NCI-H1105 treated with DMSO at 0.1 percent for 48 hours (cell line): ENCODE results near the gene CLDN22.
"Not testable (repeated sequence)": the region's sequence is repeated elsewhere in the genome, so short reads cannot be mapped to it uniquely, and the experiment has no call there.

Experiments
- DNase-seq: peaks from one replicate; lab custom pipeline; 2025; lab: John Stamatoyannopoulos, UW

CLDN22 gene

DNA sequence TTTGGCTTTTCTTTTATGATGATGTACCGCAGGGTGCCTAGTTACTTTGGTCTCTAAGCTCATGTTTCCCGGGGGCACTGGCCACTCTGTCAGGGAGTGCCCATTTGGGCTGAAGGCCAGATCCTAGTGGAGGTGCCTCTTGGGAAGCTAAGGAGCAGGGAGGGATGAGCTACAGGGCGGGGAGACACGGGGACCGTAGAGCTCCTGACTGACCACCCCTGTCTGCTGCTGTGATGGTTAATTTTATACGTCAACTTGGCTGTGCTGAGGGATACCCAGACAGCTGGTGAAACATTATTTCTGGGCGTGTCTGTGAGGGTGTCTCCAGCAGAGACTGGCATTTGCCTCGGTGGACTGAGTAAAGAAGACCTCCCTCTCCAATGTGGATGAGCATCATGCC lies 27.1 kb upstream of the CLDN22 start:
- no peak for DNase-seq

DNA sequence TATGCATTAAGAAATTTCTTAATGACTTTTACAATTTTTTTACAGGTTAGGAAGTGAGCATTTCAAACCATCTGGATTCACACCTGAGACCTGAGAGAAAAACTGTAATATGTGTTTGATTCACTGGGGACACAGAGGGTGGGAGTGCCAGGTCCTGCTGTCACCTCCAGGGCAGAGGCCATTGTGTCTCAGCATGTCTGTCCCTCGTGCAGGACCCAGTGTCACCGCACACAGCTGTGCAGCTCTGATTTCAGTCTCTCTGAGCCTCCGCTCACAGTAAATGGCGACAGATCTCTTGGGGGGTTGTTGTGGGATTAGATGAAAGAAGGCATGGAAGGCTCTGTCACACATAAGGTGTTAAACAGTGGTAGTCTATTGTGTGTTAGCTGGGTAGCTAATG lies 25.2 kb upstream of the CLDN22 start:
- DNase-seq = no peak

DNA sequence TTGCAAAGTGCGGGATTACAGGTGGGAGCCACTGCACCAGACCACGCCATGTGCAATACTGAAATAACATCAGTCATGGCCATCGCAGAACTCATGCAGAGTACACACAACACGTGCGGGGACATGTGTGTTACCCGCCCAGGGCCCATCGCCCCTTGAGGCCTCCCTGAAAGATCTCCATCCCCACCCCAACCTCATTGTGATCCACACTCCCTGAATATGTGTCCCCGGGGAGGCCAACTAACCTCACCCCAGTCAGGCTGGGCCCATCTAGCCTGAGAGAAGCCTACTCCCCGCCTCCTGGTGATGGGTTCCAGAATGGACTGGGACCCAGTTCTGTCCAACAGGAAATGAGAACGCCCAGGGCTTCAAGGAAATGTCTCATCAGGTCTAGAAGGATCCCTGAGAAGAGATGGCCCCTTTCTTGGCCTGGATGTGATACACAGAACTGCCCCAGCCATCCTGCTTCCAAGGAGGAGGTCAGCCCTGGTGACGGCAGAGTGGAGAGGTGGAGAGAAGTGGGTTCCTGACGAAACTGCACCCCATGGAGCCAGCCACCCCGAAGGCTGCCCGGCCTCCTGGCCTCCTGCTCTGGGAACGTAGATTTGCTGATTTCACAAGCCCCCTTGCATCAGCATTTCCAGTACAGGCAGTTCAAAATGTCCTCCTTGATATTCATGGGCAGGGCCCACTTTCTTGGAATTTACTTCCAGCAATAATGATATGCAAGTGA lies 24.6 kb upstream of the CLDN22 start:
- no peak for DNase-seq

DNA sequence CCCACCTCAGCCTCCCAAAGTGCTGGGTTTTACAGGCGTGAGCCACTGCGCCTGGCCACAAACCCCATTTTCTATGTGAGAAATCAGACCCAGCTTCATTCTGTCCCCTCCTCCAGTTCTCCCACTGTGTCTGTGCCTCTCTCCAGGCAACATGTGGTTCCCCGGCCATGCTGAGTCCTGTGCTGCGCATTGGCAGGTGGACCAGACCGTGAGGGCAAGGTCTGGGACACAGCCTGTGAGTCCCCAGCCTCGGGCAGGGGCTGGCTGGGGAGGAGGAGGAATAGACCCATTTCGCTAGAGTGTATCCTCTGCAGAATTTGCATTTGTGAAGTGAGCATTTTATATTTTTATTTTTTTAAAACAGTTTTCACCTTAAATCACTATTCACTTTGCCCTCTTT lies 23.7 kb upstream of the CLDN22 start:
- no peak for DNase-seq

DNA sequence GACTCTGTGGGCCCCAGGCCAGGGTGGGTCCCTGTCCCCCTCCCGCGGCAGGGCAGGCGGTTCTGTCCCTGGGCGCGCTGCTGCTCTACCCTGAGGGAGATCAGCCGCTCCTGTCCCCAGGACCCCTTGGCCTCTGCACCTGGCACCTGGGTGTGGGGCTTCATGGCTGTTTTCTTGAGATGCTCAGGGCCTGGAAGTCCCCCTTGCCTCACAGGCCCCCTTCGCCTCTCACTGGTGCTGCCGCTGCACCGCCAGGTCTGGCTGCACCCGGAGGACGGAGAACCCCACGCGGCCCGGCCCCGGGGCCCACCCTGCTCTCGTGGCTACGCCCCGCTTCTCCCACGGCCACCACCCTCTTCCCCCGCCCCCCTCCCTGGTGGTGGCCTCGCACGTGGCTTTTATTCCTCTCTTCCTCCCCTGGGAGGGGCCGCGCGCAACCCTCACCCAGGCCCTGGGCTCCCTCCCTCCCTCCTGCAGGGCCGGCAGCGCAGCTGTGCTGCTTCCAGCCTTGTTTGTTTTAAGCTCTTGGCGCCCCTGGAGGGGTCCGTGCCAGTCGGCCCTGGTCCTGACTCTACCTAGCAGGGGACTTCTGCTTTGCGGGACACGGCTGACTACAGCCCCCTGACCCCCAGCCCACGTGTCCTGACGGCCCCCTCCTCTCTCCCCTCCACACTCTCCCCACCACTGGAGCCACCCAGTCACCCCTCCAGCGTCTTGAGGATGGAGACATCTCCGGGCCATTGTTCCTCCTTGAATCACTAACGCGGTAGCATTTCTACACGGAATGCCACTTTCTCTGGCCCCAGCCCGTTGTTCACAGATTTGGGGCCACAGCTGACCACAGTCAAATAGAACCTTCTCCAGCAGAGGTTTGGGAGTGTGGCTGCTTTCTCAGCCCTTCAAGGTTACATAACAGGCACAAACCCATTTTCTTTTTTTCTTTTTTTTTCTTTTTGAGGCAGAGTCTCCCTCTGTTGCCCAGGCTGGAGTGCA lies 22.8 kb upstream of the CLDN22 start:
- no peak for DNase-seq

DNA sequence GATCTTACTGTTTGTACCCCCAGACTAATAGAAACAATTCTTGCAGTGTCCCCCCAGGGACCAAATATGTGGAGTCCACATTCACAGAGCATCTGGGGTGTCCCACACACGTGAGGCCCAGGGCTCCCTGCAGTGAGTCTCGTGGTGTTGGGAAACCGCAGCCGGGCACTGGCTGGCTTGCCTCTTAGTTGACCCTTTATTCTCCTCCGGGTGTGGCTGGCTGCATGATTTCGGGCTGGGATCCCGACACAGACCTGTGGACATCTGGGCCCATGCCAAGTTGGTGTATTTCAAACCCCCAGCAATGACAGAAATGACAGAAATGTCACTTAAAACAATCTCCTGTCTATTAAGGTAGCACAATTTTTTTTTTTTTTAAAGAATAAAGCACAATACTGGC lies 17.8 kb upstream of the CLDN22 start:
- no peak for DNase-seq

DNA sequence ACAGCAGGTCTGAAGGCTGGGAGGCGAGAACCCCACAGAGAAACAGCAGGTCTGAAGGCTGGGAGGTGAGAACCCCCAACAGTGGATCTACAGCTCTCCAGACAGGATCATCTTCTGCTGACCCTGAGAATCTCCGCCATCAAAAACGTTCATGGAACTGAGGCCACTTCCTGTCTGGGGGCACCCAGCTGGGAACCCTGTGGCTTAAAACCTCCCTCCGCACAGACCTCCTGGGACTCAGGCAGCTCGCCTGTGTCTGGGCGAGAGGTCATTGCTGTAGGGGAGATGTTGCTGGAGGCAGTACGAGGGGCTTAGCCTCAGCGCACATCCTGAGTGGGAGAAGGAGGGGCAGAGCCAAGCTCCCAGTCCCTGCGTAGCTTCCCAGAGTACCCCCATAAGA lies 17.3 kb upstream of the CLDN22 start:
- DNase-seq = no peak

DNA sequence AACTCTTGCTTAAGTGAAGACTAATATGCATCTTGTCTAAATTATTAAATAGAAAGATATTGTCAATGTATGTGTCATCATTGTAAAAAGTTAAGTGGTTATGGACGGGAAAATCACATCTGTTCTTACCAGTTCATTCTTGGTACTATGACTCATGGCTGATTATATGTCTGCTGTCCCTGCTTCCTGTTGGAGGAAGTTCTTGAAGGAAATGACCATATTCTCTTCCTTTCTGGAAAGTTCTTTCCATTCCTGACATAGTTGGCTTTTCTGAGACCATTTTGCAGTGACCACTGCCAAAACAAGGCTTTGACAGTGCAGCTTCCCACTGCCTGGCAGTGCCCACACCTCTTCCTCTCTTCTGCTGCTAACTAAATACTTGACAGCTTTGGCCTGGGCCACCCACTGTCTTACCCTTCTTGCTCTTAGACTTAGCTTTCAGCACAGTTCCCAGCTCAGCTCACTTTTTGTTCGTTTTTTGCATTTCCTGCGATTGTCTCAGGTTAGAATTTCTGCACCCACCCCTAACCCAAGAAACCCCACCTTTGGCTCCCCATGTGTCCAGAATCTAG lies 15.4 kb upstream of the CLDN22 start:
- DNase-seq = no peak

DNA sequence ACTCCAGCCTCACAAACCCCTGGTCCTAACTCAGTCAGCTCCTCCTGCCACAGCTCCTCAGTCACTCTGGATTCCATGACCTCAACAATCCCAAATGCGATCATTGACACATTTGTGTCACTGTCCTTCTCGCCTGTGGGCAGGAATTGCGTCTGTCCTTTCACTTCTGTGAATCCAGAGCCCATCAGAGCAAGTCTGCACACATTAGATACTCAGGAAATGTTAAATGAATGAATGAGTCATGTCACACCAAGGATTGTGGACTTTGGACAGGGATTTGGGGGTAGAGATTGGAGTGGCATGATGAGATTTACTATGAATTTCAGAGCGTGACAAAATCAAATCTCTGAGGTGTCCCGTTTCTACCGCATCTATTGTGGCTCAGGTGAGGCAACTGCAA lies 13.9 kb upstream of the CLDN22 start:
- DNase-seq = no peak

DNA sequence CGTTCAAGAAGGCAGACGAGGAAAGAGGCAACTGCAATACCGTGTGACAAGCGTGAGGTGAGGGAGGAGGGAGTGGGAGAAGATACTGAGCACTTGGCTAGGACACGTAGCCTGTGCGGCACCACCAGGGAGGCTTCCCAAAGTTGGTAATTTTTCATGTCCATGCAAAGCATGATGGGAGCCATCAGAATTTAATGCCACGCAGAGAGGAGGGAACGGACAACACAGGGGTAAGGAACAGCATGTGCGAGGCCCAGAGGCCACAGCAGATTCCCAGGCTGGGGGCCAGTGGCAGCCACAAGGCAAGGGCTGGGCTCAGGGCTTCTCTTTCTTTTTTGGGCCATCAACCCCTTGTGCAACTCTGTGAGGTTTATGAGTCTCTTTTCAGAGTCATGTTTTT lies 13.1 kb upstream of the CLDN22 start:
- no peak for DNase-seq

DNA sequence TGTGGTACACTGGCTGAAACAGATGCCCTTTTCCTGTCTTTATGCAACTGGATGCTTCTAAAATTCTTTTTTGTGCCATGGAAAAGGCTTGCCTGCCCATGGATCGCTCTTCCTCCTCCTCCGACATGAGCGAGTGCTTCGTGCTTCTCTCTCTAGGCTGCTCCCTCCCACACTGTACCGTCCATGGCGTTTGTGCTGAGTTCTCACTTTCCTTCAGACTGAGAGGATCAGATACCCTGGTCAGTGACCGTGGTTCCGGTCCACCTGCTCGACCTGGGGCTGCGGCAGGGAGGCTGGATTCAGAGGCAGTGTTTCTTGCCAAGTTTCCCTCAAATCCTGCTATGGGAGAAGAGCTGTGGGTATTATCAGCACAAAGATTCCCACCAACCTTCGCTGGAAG lies 12.4 kb upstream of the CLDN22 start:
- DNase-seq = no peak

DNA sequence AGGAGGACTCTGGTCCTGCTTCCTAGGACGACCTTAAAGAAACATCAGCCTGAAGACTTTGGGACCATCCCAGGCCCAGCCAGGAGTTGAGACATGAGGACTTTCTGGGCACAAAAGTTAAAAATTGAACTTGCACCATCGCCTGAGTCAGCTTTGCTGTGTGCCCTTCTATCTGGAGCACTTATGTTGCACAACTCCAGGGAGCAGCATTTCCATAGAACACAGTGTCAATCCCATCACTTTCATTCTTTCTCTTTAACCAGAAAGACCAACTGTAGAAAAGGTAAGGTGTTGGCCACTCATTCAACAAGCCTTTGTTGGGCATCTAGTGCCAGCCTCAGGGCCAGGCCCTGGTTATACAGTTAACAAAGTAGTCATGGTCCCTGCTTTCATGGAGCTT lies 10.8 kb upstream of the CLDN22 start:
- no peak for DNase-seq

DNA sequence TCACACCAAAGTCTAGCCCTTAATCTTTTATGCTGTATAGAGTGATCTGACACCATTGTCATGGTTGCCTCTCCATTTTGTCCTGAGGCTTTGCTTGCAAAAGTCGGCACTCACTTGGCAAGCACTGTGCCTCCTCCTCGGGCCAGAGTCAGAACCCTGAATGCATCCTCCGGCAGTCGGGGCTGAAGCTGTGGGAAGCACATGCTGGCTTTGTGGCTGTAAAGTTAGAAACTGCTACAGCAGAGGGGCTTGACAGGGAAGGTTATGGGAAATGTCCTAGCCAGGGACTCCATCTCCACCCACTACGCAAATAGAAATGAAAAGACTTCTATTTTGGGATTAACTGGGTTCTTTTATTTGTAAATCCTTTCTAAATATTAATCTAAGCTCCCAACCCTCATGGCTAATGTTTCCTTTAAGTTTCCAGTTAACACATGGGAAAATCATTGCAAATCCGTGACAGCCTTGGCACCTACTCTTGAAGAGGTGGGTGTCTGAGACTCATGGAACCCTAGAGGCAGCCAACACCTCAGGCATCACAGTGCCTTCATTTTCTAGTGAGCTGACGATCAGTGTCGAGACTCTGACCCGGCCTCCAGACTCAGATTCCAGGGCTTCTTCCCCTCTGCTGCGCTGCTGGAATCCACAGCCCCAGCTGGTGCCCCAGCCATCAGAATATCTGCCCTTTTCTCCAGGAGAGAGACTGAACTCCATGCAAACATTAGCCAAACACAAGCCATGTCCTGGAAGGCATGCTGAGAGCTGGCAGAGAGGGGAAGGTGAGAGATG lies 10.1 kb upstream of the CLDN22 start:
- DNase-seq = no peak

DNA sequence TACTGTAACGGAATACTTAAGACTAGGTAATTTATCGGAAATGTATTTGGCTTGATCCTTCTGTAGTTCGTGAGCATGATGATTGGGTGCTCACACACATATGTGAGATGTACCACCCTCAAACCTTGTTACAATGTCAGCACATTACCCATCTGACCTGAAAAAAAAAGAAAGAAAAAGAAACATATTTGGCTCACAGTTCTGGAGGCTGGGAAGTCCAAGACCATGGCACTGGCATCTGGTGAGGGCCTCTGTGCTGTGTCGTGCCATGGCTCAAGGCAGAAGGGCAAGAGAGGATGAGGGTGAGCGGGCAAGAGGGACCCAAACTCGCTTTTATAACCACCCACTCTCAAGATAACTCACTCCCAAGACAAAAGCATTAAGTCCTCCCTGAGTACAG lies 9.2 kb upstream of the CLDN22 start:
- no peak for DNase-seq

DNA sequence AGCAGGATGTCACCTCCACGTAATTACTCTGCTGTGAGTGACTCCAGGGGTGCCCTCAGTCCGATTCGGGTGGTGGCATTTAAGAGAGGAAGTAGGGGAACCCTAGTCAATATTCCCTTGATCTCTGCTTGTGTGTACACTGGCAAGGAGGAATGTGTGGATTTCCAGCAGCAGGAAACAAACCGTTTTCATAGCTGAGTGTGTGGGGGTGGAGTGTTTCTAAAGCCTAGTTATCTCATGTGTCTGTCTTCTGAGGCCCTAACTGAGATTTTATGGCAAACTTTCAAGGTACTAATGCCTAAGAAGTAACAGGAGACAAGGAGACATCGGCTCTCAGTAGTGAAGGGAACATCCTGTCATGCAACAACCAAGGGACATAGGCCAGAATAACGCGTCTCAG lies 8.8 kb upstream of the CLDN22 start:
- no peak for DNase-seq

DNA sequence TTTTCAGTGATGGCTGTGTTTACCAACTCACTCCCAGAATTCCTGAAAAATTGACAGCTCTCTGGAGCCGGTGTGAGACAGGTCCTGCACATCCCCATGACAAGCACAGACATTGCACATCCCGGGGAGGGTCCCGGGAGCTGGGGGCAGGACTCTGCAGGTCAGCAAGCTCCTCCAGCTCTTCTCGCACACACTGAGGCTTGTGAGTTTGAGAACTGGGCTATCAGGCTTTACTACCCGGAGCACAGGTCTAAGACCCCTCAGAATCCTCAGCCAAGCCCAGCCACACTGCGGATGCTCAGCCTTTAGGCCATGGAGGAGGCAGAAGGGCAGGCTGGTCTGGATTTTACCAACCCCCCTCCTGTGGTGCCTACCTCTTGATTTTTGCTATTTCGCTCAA lies 7.8 kb upstream of the CLDN22 start:
- DNase-seq = no peak

DNA sequence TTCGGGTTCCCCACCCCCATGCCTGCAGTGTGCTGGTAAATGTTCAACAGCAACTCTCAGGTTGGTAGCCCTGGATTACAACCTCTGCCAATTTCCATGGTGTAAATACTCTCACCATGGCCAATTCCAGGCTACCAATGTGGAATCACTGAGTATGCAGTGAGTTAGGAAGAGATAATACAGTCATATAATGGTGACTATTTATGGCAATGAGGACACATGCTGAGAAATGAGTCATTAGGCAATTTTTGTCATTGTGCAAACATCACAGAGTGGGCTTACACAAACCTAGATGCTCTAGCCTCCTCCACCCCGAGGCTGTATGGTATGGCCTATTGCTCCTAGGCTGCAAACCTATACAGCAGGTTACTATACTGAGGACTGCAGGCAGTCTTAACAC lies 6.8 kb upstream of the CLDN22 start:
- DNase-seq = no peak

DNA sequence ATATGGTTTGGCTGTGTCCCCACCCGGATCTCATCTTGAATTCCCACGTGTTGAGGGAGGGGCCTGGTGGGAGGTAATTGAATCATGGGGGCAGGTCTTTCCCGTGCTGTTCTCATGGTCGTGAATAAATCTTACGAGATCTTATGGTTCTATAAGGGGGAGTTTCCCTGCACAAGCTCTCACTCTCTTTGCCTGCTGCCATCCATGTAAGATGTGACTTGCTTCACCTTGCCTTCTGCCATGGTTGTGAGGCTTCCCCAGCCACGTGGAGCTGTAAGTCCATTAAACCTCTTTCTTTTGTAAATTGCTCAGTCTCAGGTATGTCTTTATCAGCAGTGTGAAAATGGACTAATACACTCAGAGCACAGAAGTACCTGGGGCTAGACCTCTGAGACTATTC lies 6.3 kb upstream of the CLDN22 start:
- DNase-seq = not testable (repeated sequence)

DNA sequence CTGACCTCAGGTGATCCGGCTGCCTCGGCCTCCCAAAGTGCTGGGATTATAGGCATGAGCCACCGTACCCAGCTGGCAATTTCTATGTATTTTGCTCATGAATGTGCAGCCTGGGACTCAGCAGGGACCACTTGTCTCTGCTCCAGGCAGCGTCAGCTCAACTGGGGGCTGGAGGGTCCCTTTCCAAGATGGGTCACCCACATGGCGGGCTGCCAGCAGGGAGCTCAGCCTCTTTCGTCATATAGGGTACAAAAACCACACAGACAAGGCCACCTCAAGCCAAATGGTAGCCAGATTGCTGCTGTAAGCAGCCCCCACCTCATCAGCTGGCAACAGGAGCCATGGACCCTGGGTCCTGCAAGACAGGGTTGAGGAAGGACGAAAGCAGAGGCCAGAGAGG lies 4.5 kb upstream of the CLDN22 start:
- DNase-seq = no peak

DNA sequence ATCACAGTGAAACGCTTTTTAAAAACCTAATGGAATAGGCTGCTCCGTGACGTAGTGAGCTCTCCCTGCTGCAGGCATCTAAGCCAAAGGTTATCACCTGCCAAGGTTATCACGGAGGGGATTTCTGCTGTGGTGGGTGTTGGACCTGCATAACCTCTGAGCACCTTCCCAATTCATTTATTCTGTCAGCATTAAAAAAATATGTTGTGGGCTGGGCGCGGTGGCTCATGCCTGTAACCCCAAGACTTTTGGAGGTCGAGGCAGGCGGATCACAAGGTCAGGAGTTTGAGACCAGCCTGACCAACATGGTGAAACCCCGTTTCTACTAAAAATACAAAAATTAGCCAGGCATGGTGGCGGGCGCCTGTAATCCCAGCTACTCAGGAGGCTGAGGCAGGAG lies 4.0 kb upstream of the CLDN22 start:
- DNase-seq = not testable (repeated sequence)

DNA sequence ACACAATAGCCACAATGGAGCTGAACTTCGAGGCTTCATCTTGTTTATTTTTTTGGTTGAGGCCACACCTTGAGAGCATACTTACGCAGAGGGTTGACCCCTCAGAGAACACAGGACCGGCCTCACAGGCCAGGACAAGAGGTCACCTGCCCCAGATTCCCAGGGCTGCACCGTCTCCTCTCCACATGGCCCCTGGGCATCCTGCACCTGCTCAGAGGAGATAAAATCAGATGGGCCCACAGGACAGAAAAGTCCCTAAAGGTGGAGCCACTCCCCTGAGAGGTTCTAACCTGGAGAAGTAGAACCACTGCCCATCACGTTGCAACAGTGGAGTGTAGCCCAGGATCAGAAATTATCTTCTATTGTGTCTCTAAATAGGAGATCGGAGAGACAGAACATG lies 3.2 kb upstream of the CLDN22 start:
- DNase-seq = no peak

DNA sequence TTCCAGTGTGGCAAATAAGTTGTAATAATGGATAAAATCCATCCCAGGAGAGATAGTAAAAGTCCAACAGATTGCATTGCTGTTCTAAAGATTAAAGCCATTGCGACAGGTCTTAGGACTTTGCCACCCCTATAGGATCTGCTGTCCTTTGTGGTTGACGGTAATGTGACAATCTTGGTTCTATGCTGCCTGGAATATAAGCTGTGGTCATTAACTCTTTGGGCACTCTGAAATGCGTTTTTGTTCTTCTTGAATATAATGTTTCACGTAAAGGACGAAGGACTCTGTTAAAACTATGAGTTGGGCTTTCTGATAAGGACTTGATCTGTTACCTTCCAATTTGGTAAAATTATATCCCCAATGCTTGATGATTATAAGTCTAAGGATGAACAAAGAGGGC lies 2.2 kb upstream of the CLDN22 start, which contains the start of gene CLDN24:
CLDN24 (minus strand) TSS at position 101 of the 400 bp plus-strand sequence; CDS start at position 101, 0 bp downstream.
- DNase-seq = no peak
